ENCODE results near the gene GSK3B.

The GSK3B gene

DNA sequence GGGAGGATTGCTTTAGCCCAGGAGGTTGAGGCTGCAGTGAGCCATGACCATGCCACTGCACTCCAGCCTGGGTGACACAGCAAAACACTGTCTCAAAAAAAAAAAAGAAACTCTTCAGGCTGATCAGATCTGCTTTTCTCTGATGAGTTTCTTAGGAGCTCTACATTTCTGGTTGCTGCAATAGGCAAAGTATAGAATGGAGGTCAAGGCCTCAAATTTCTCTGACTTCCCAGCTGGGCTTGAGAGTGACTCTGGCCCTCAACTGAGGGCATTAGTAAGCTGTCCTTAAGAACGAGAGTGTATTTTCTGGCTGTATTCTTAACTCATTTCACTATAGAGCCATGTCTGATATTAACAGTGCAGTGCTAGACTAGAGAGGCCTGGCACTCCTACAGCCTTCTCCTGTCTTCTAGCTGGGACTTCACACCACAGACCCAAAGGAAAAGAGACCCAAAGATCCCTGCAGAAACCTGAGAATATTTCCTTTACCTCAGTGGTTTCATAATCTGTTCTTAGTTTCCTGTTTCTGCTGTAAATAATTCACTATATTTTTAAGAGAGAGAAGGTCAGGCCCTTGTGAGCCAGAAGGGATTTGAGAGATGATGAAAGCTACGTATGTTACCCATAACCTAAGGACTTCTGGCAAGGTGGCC lies 314.4 kb downstream of the GSK3B start:
- no peak for DNase-seq (ENCODE audit: low spot score)

DNA sequence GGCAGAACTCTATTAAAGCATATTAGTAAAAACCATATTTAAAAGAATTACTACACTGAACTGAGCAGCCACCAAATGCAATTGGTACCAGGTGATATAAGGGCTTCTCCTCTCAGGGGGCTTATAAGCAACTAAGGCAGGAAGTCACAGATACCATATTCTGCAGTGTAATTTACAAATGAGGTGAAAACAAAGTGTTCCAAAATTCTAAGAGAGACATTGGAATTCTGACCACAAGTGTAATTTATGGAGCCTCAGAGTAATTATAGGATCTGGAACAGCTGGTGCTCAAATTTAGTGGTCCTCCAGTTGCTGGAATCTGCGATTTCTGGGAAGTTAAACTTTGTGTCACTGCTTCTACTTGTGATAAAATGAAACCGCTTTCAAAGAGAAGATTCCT lies 315.4 kb downstream of the GSK3B start:
- no peak for DNase-seq (ENCODE audit: low spot score)

DNA sequence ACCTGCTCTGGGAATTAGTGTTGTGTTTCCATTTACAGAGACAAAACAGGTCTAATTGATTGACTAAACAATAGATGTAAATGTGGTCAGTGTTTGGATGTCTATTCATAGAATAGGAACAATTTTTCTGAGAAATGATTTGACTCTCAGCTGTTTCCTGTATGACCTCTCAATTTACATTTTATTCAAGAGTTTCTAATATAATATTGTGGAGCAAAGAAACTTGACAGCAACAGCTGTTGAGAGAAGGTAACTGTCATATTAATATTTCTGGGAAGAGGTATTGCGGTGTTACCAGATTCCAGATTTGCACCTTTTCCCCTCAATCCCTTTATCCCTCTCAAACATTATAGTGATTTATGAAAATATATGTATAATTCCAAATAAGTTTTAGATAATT lies 316.1 kb downstream of the GSK3B start:
- DNase-seq (ENCODE audit: low spot score), result no peak

DNA sequence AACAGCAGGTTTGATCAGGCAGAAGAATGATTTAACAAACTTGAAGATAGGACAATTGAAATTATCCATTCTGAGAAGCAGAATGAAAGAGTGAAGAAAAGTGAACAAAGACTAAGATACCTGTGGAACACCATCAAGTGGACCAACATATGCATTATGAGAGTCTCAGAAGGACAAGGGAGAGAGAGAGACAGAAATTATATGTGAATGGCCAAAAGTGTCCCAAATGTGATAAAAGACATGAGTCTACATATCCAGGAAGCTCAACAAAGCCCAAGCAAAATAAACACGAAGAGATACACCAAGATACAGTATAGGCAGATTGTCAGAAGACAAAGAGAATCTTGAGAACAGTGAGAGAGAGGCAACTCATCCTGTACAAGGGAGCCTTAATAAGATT lies 317.9 kb downstream of the GSK3B start:
- no peak for DNase-seq (ENCODE audit: low spot score)

DNA sequence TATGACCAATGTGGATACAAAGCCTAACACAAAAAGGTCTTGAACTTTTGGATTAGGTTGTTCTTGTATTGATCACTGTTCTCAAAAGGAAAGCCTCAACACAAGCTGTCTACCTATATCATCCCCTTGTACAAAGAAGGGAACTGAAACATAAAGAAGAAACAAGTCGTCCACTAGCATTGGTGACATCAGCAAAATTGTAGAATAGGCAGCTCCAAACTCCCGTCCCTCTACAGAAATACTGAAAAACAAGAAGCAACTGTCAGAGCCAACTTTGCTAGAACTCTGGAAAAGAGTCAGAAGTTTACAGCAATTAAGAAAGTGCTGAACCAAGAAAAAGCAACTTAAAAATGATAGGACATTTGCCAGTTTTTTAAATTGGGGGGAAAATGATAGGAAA lies 319.8 kb downstream of the GSK3B start:
- DNase-seq (ENCODE audit: low spot score), result no peak
